ENCODE data around the gene SSBP3.

The SSBP3 gene

DNA sequence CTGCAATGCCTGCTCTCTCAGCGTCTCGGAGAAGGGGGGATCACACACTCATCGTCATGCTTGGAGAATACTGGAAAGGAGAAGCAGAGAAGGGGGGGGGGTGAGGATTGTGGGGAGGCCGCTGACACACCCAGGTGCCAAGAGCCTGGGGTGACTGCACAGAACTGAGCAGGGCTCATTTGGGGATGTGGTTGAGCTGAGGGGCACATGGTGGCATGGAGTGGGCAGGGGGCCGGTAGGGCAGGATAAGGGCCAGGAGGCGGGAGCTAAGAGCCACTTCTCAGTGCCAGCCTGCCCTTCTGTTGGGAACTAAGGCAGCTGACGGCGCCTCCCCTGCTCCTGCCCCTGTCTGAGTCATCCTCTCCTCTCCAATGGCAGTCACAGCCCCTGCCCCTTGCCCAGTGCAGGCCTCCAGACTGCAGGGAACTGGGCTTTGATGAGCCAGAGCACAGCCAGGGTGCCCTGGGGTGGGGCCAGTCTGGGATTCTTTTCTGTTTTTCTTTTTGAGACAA is 179.0 kb downstream of the SSBP3 start:
- TF ChIP-seq, protein P1, sequence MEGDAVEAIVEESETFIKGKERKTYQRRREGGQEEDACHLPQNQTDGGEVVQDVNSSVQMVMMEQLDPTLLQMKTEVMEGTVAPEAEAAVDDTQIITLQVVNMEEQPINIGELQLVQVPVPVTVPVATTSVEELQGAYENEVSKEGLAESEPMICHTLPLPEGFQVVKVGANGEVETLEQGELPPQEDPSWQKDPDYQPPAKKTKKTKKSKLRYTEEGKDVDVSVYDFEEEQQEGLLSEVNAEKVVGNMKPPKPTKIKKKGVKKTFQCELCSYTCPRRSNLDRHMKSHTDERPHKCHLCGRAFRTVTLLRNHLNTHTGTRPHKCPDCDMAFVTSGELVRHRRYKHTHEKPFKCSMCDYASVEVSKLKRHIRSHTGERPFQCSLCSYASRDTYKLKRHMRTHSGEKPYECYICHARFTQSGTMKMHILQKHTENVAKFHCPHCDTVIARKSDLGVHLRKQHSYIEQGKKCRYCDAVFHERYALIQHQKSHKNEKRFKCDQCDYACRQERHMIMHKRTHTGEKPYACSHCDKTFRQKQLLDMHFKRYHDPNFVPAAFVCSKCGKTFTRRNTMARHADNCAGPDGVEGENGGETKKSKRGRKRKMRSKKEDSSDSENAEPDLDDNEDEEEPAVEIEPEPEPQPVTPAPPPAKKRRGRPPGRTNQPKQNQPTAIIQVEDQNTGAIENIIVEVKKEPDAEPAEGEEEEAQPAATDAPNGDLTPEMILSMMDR (IDR thresholded peaks at IDR 0.05) = no peak

DNA sequence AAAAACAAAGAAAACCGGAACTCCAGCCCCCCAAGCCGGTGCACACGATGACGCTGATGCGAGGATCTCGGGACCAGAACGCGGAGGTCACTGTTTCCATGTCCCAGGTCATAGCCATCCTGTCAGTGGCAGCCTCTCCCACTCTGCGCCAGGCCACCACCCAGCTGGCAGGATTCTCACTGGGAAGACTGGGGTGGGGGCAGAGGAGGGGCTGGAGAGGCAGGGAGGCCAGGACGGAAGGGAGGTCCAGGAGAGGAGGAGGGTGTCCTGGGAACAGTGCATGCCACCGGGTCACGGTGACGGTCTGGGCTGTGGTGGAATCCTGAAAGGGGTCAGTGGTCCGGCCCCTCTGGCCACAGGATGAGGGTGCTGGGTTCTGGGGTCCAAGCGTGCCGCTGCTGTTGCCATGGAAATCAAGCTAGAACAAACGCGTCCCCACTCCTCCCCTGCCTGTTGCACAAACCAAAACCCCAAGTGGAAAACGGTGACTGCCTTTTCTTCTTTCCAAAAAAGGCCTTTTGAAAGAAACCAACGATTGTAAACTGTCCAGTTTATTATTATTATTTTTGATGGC is 180.1 kb downstream of the SSBP3 start:
- TF ChIP-seq, protein P1 (IDR thresholded peaks at IDR 0.05) = no peak

DNA sequence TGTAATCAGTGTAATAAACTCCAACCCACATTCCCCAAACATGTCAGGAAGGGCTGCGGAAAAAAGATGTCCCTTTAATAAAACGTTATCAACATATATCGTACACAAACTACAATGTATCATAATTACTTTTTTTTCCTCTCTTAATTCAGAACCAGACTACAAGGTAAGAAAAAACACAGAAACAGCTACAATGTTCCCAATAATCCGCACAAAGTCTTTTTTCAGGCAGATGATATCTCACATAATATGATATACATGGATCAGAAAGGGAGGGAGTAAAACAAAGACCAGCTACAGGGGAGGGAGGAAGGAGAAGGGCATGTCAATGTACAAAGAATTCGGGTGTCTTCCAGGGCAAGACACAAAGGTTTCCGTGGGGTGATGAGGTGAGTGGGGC is 180.8 kb downstream of the SSBP3 start:
- TF ChIP-seq, protein P1 (IDR thresholded peaks at IDR 0.05) = no peak

DNA sequence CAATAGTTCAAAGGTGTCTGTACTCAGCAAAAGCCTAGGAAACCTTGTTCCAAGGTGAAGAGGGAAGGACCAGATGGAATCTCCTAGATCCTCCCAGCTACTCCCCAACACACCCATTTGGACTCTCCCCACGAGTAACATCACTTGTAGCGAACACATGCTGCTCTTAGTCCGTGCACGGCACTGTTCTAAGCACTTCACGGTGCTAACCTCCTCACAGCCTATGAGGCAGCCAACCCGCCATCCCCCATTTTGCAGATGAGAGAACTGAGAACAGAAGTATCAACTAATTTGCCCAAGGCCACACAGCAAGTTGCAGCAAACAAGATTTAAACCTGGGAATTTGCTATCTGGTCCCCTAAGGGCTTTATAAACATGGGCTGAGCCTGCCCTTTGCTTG is 182.0 kb downstream of the SSBP3 start:
- TF ChIP-seq, protein P1 (IDR thresholded peaks at IDR 0.05) = no peak

DNA sequence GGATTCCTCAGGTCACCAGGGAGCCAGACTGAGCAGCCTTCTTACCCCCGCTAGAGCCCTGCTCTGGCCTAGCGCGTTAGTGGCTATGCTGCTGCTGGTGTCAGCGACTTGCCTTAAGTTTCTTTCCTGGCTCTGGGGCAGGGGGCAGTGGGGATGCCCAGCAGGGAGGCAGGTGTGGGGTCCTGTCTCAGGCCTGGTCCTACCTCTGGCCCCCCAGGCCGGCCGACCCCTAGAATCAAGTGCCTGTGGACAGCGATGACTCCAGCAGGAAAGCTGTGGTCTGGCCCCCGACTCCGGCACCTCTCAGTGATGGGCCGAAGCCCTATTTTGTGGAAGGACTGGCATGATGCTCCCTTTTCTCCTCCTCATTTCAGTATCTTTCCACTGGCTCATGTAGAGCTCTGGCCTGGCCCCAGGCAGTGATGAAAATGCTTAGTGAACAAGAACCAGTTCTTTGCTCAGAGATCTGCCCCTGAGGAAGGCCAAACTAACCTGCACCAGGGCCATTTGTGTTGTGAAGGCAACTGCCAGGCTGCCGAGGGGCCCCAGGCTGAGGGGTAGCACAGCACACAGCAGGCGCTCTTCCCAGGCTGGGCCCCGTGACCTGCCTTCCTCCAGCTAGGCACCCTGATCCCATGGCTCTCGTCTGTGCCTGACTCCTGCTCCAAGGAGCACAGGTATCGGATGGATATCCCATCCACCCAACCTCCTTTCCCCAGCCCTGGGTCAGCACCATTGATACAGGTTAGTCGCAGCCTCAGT is 182.6 kb downstream of the SSBP3 start:
- TF ChIP-seq, protein P1 (IDR thresholded peaks at IDR 0.05) = no peak

DNA sequence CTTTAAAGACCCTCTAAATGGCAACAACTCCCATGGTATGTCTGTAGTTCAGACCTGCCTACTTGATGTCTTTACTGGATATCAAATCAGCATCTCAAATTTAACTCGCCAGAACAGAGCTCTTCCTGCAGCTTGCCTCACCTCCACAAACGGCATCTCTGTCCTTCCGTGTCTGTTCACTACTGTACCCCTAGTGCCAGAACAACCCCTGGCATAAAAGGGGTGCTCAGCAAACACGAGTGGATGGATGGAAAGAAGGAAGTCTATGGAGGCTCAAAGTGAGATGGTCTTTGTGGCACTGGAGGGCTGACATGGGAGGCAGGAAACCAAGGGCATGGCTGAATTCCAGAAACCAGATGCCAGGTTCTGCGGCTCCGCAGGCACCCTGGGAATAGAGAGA is 183.5 kb downstream of the SSBP3 start:
- TF ChIP-seq, protein P1 (IDR thresholded peaks at IDR 0.05) = no peak

DNA sequence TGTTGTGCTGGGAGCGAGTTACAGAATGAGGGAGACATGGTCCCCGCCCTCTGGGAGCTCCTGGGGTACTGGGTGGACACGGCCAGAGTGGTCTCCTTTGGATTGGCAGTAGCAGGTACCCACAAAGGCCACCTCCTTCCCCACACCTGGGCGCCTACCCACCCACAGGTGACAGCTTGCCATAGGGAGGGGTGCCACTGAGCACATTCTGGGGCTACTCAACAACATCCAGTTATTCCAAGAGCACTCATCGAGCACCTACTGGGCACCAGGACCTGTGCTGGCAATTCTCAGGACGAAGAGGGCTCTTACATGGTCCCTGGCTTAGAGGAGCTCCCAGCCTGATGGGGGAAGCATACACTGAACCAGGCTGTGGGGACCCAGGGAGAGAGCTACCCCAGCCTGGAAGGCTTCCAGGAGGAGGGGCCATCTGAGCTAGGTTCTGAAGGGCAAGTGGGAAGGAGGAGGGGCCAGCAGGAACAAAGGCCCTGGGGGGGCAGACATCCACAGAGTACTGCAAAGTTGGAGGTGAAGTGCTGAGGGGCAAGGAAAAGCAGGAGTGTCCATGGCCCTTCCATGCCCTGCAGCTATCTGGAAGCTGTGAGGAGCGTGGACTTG is 184.2 kb downstream of the SSBP3 start:
- TF ChIP-seq, protein P1 (IDR thresholded peaks at IDR 0.05) = no peak

All from LNCAP (cell line).